ENCODE results near the gene DHRS1.

DHRS1 gene

DNA sequence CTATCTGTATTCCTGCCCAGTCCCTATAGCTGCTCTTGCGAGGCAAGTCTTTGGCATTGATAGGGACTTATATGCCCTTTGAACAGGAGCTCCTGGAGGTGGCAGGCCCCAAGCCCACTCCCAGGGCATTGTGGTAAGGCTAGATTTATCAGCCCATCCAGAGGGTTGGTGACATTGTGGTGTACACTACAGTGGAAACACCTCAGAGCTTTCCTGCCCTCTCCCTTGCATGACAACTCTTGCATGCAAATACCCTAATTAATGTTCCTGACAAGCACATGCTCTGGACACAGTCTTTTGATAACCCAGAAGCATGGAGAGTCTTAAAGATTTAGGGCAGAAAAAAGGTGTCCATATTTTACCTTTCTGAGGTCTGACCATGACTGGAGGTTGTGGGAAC, 41.0 kb upstream of the DHRS1 start:
- no peaks in the 10 kb centered on the region for H3K9me3 ChIP-seq
- H3K36me3 ChIP-seq = no peaks in the 10 kb centered on the region
- TF ChIP-seq, protein P1, sequence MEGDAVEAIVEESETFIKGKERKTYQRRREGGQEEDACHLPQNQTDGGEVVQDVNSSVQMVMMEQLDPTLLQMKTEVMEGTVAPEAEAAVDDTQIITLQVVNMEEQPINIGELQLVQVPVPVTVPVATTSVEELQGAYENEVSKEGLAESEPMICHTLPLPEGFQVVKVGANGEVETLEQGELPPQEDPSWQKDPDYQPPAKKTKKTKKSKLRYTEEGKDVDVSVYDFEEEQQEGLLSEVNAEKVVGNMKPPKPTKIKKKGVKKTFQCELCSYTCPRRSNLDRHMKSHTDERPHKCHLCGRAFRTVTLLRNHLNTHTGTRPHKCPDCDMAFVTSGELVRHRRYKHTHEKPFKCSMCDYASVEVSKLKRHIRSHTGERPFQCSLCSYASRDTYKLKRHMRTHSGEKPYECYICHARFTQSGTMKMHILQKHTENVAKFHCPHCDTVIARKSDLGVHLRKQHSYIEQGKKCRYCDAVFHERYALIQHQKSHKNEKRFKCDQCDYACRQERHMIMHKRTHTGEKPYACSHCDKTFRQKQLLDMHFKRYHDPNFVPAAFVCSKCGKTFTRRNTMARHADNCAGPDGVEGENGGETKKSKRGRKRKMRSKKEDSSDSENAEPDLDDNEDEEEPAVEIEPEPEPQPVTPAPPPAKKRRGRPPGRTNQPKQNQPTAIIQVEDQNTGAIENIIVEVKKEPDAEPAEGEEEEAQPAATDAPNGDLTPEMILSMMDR (IDR thresholded peaks at IDR 0.05; ENCODE audit: low read depth, low read length) = no peak
- H3K4me1 ChIP-seq = no peaks in the 10 kb centered on the region
- no peak for DNase-seq
- peaks cover 62% of the 10 kb centered on the region for H3K27me3 ChIP-seq
- H3K4me3 ChIP-seq (ENCODE audit: low read depth, low read length) = no peak overlapping the region

DNA sequence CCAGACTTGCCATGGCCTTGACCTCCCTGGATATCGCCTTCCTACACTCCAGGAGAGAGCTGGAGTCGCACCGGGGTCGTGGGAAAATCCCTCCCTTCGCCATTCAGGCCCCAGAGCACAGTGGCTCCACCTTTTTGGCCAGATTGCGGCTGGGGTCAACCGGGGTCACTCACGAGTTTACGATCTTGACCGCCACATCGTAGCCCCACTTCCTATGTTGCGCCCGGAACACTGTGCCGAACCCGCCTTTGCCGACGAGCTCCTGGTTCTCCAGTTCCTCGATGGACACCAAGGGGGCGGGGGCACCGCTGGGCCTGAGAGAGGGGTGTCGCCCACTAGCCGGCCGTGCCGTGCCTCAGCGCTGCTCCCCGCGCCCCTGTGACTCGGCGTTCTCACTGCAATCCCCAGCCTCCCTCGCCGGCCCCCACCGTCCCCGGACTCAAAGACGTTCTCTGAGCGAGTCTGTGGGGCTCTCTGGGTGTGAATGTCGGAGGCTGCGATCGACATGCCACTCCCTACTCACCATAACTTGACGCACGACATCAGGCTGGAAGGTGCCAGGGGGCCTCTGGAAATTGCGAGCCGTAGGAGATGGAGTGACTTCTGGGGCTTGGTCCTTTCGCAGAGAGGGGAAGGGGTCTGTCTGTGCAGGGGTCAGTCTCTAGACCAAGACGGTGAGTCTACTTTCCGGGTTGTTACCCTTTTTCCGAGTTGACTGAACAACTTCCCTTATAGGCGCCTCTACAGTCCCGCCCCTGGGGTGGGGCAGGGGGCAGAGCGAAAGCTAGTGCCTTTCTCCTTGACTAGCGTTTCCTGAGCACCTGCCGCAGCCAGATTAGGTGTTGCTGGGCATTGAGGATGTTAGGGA, 39.9 kb upstream of the DHRS1 start, which contains the start of gene RIPK3:
Gene RIPK3, minus strand, starts transcription at position 708 of the 868 bp plus-strand sequence. Its CDS starts 165 bp downstream, at position 543.
- DNase-seq = no peak
- no peaks in the 10 kb centered on the region for H3K36me3 ChIP-seq
- no peaks in the 10 kb centered on the region for H3K4me1 ChIP-seq
- no peak within 1 kb of the TSS for H3K4me3 ChIP-seq (ENCODE audit: low read depth, low read length)
- H3K27me3 ChIP-seq = peaks cover 63% of the 10 kb centered on the region
- TF ChIP-seq, protein P1 (IDR thresholded peaks at IDR 0.05; ENCODE audit: low read depth, low read length) = no peak
- no peaks in the 10 kb centered on the region for H3K9me3 ChIP-seq

DNA sequence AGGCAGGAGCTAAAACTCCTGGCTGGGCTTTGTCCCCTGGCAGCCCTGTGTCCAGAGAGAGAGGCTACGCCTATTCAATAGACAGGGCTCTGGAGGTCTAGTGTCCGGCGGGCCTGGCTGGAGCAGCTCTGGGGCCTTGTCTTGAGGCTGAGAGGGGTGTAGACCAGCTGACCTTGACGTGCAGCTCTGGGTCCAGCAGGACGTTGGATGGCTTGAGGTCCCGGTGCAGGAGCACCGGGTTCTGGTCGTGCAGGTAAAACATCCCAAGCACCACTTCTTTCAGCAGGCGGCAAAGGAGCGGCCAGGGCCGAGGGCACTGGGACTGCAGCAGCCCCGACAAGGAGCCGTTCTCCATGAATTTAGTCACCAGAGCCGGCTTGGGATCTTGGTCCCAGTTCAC, 39.3 kb upstream of the DHRS1 start:
- Histone ChIP-seq H3K4me1 (no peaks in the 10 kb centered on the region), H3K4me3 (ENCODE audit: low read depth, low read length) (no peak overlapping the region), H3K9me3 (no peaks in the 10 kb centered on the region), H3K27me3 (peaks cover 66% of the 10 kb centered on the region), H3K36me3 (no peaks in the 10 kb centered on the region)
- no peak for DNase-seq
- TF ChIP-seq, protein P1 (IDR thresholded peaks at IDR 0.05; ENCODE audit: low read depth, low read length) = no peak

DNA sequence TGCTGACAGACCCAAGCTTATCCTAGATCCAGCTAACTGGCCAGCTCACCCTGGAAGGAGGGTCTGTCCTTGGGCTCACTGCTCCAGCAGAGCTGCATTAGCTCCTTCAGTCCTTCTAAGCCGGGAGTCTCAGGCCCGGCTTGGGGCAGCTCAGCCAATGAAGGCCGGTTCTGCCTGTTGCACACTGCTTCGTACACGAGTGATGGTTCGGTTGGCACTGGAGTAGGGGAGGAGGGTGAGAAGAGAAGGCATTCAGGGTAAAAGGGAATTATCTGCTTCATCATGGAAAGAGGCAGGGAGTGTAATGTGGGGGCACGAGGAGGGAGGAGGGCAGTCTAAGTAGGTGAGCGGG, 38.2 kb upstream of the DHRS1 start:
- Histone ChIP-seq H3K36me3 (no peaks in the 10 kb centered on the region), H3K9me3 (no peaks in the 10 kb centered on the region), H3K27me3 (peaks cover 67% of the 10 kb centered on the region), H3K4me1 (no peaks in the 10 kb centered on the region), H3K4me3 (ENCODE audit: low read depth, low read length) (no peak overlapping the region)
- TF ChIP-seq, protein P1 (IDR thresholded peaks at IDR 0.05; ENCODE audit: low read depth, low read length) = no peak
- no peak for DNase-seq

DNA sequence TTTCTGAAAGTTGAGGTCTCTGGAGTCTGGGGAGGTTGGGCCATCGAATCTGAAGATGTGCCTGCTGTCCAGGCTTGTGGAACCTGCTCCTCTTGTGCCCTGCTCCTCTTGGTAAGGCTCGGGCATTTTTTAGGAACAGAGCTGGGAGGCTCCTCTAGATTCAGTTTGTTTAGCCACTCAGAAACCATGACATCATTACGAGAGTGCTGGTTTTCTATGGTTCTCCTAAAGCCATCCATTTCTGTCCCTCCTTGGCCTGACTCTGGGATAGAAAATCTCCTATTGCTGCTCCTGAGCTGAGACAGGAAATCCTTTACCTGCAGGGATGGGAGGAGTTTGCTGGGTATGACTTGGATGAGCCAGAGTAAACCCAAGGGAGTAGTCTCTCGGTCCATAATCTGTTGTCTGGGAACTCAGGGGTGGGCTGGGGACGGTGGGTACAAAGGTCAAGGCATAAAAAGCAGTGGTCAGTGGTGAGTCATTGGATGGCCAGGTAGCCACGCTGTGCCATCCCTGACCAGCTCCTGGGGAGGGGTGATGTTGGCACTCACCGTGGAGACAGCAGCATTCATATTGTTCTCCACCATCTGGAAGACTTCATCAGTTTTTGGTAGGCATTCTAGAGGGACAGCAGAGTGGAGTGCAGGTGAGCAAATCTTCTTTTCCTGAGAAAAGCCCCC, 37.7 kb upstream of the DHRS1 start:
- H3K9me3 ChIP-seq = no peaks in the 10 kb centered on the region
- peaks cover 68% of the 10 kb centered on the region for H3K27me3 ChIP-seq
- no peak for DNase-seq
- H3K36me3 ChIP-seq = no peaks in the 10 kb centered on the region
- TF ChIP-seq, protein P1 (IDR thresholded peaks at IDR 0.05; ENCODE audit: low read depth, low read length) = no peak
- no peak overlapping the region for H3K4me3 ChIP-seq (ENCODE audit: low read depth, low read length)
- H3K4me1 ChIP-seq = no peaks in the 10 kb centered on the region

Data from BE2C (cell line).